Psoas muscle (tissue), 8 donors: ENCODE measurements around the gene ANGPT4. TPM values are rescaled to one million over a fixed set of nuclear protein-coding genes. Genes with fewer than 3 reads are reported as not detected.
A peak's percentile ranks its signal among the peaks of the same experiment; 100 is the strongest.

ENCODE experiments used
- ATAC-seq, 4 donors: fragments of 200-7000 bp; cut with Tn5 transposase; one replicate each; pipeline ENCODE4 v1.9.1; 2020; ENCODE audit warnings: moderate library complexity in 3 of 4, mild to moderate bottlenecking in 2 of 4
- DNase-seq, 2 donors: peaks; one replicate each; pipeline ENCODE4 v3.0.0-alpha.2; 2020
- H3K27ac ChIP-seq: fragments of 200-600 bp; one replicate; pipeline ENCODE4 v1.8.0; 2022
- H3K27me3 ChIP-seq, 3 donors: fragments of 200-600 bp in 1 of 3; one replicate each; pipeline versions ENCODE4 v1.6.1 to v1.8.0; 2013 to 2022; ENCODE audit warnings: low read length in 2 of 3, mild to moderate bottlenecking in 2 of 3, moderate library complexity in 1 of 3; ENCODE audit not compliant: insufficient read depth in 3 of 3
- H3K36me3 ChIP-seq, 2 donors: fragments of 200-600 bp in 1 of 2; one replicate each; pipeline versions ENCODE4 v1.6.1 to v1.8.0; 2013 to 2022; ENCODE audit warnings: low read depth in 1 of 2, mild to moderate bottlenecking in 1 of 2, moderate library complexity in 1 of 2; ENCODE audit not compliant: insufficient read depth in 1 of 2
- H3K4me1 ChIP-seq: fragments of 200-600 bp; one replicate; pipeline ENCODE4 v1.8.0; 2022
- H3K4me3 ChIP-seq: fragments of 200-600 bp; one replicate; pipeline ENCODE4 v1.8.0; 2022; ENCODE audit warnings: mild to moderate bottlenecking
- H3K9me3 ChIP-seq: fragments of 200-600 bp; one replicate; pipeline ENCODE4 v1.8.0; 2022
- CTCF ChIP-seq: fragments of 200-600 bp; IDR thresholded peaks from one replicate; pipeline ENCODE4 v1.8.0; 2022; ENCODE audit warnings: antibody characterized with exemption
- whole genome bisulfite sequencing, 3 donors: extraction: QIAGEN DNeasy Blood & Tissue Kit; methylation state at CpG; one replicate each; pipeline versions ENCODE4 v1.1.6 to v1.1.7; 2013; 5-methylcytosine and 5-hydroxymethylcytosine counted together
- intact Hi-C, 2 donors: fragments of 100-400 bp; cut with DNase I; formaldehyde crosslinking; loops; one replicate each; pipeline versions ENCODE4 v1.11.0 to v1.14.2; 2022
- polyA plus RNA-seq, 3 donors: library from polyadenylated mRNA; stranded (reverse); fragments of 200-250 nt; gene quantifications; one replicate each; pipeline ENCODE4 v1.2.3, GENCODE V29; 2013
- total RNA-seq, 4 donors: library from RNA; stranded (reverse); fragmentation: NEBNext Ultra II Directional in 2 of 4; extraction: Animal tissue kit (Norgen Biotek cat#: 25700) in 2 of 4; gene quantifications; one replicate each; pipeline versions ENCODE4 v1.2.1 to v1.2.4, GENCODE V29; 2021 to 2023
- donor health status: healthy with polysubstance abuse.
- donor health status: DM: no; HTN: no; CAD: no; lungs with moderate emphysema.
- donor health status: Bipolar disorder and iron deficiency.
- donor health status: healthy.
- donor health status: DM: yes; HTN: yes; CAD: no.
- donor health status: DM: no; HTN: no; CAD: no.
- donor health status: DM: no; HTN: no; CAD: no.
- donor health status: DM: yes; HTN: yes; CAD: no.

Gene ANGPT4
- total and polyA plus RNA-seq, 7 donors, result 0.03 to 0.14 (median 0.06) TPM; not detected in 2

DNA sequence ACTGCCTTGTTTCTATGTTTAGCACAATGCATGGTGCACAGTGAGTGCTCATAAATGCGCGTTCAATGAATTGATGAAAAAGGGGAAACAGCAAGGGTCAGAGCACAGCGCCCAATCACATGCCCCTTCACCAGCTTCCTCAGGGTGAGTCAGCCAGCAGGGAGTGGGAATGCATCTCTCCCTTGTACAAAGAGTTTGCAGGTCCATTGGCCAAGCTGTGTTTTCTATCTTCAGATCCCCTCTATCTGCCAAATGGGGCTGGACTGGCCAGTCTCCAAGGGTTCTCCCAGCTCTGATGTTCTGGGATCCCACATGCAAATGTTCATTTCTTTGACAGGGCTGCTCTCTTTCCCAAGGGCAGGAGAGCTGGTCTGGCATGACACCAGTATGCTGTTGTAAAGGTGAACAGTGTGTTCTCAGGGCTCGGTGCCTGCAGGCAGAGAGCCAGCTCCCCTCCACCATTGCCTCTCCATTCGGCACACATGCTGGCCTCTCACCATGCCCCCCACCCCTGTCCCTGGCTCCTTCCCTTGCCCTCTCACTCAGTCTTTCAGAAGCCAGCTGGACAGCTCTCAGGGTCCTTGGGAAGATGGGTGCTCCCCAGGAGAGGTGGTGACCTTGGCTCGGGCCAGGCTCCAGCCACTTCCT lies 25.0 kb downstream of the ANGPT4 start:
- H3K4me1 ChIP-seq, result peaks cover 14% of the 10 kb centered on the region
- no peaks in the 10 kb centered on the region for H3K36me3 ChIP-seq
- no peak overlapping the region for H3K27ac ChIP-seq
- DNase-seq (peak; percentile 49 to 87), ATAC-seq (peak in 3 of 4 donors; percentile 53 to 86 (median 79))
- WGBS, 3 donors, result 32 to 34% (median 33%) methylated on average over 6 of the region's 6 CpGs
- no peak for TF ChIP-seq CTCF
- H3K9me3 ChIP-seq, result no peaks in the 10 kb centered on the region
- H3K4me3 ChIP-seq, result no peak overlapping the region
- H3K27me3 ChIP-seq, result no peaks in the 10 kb centered on the region
- intact Hi-C loops, result no loop called here

DNA sequence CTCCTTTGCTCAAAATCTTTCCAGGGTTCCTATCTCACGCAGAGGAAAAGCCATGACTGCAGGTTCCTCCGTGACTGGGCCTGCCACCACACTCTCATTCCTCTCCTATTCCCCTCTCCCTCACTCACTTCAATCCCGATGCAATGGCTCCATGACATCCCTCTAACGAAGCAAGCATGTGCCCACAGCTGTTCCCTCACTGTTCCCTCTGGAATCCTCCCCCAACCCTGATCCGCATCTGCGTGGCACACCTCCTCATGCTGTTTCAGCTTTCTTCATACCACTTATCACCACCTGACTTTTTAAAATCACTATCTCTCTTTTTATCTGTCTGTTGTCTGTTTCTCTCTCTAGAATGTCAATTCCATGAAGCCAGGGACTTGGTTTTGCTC lies 25.5 kb downstream of the ANGPT4 start:
- DNase-seq, result no peak
- ATAC-seq, result no peak
- Histone ChIP-seq H3K4me1 (peaks cover 14% of the 10 kb centered on the region), H3K27me3 (no peaks in the 10 kb centered on the region), H3K4me3 (no peak overlapping the region), H3K36me3 (no peaks in the 10 kb centered on the region), H3K9me3 (no peaks in the 10 kb centered on the region), H3K27ac (no peak overlapping the region)
- no peak for TF ChIP-seq CTCF
- intact Hi-C loops, result no loop called here
- WGBS, 3 donors, result 36 to 44% (median 37%) methylated on average over 6 of the region's 6 CpGs

GRCh38 chr20:889932-890463 lies 26.1 kb downstream of the ANGPT4 start:
- Histone ChIP-seq H3K27ac (no peak overlapping the region), H3K4me3 (no peak overlapping the region), H3K9me3 (no peaks in the 10 kb centered on the region), H3K27me3 (peaks cover 0 to 4% (median 2%) of the 10 kb centered on the region in 3 donors), H3K36me3 (no peaks in the 10 kb centered on the region), H3K4me1 (peaks cover 14% of the 10 kb centered on the region)
- intact Hi-C loops, result no loop called here
- WGBS, 3 donors, result 64 to 74% (median 69%) methylated on average over 10 of the region's 10 CpGs
- no peak for ATAC-seq
- TF ChIP-seq CTCF, result no peak
- DNase-seq, result no peak

GRCh38 chr20:889106-889505 lies 27.0 kb downstream of the ANGPT4 start:
- Histone ChIP-seq H3K4me1 (peaks cover 14% of the 10 kb centered on the region), H3K4me3 (no peak overlapping the region), H3K9me3 (no peaks in the 10 kb centered on the region), H3K36me3 (no peaks in the 10 kb centered on the region), H3K27me3 (peaks cover 0 to 12% (median 4%) of the 10 kb centered on the region in 3 donors), H3K27ac (no peak overlapping the region)
- WGBS, 3 donors, result 85 to 90% (median 87%) methylated on average over 5 of the region's 5 CpGs
- DNase-seq, result no peak
- intact Hi-C loops, result no loop called here
- no peak for TF ChIP-seq CTCF
- no peak for ATAC-seq
